ENCODE measurements around the gene S100A10.
A peak's percentile ranks its signal among the peaks of the same experiment; 100 is the strongest.

The S100A10 gene

GRCh38 chr1:151993734-151994496 is at the start of gene S100A10:
Gene S100A10 (minus strand): TSS chr1:151993859. CDS start chr1:151986230, 7,629 bp downstream.
- Histone ChIP-seq H3K27ac (peak within 1 kb of the TSS; percentile 77 to 100 (median 99)), H3K4me3 (peak within 1 kb of the TSS; percentile 52 to 90 (median 79))

DNA sequence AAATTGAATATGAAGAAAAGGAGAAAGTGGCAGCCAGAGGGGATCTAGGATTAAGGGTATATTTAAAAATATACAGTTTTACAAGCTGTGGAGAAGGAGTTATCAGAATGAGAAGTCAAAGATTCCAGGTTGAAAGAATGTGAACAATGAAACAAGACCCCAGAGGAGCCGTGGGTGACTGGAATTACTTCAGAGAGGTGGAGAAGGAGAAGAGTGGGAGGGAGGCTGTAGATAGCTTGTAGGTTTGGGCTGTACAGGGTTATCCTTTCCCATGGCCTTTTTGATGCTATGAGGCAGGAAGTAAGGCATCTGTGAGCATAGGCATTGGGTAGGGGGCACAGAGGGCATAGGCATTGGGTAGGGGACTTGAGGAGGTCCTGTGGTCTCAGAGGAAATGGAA is 48.4 kb upstream of the S100A10 start:
- Histone ChIP-seq H3K4me3 (no peak overlapping the region), H3K27ac (no peak overlapping the region)

- no peak overlapping the region for H3K27ac ChIP-seq
- no peak overlapping the region for H3K4me3 ChIP-seq
Measured at GRCh38 chr1:152039886-152040285, 46.2 kb upstream of the S100A10 start.

- Histone ChIP-seq H3K4me3 (no peak overlapping the region), H3K27ac (no peak overlapping the region)
Measured at GRCh38 chr1:152039461-152039860, 45.8 kb upstream of the S100A10 start.

DNA sequence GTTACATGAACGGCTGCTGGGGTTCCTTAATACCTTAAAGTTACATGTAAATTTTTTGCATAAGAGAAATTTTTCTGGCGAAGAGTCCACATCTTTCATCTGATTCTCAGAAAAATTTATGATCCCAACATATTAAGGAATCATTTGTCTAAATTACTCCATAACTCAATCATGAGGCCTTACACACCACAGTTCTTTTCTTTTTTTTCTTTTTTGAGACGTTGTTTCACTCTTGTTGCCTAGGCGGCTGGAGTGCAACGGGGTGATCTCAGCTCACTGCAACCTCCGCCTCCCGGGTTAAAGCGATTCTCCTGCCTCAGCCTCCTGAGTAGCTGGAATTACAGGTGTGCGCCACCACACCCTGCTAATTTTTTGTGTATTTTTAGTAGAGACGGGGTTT is 45.2 kb upstream of the S100A10 start:
- H3K27ac ChIP-seq = peak overlapping the region in 6 of 21 experiments; percentile 48 to 99 (median 96)
- no peak overlapping the region for H3K4me3 ChIP-seq

DNA sequence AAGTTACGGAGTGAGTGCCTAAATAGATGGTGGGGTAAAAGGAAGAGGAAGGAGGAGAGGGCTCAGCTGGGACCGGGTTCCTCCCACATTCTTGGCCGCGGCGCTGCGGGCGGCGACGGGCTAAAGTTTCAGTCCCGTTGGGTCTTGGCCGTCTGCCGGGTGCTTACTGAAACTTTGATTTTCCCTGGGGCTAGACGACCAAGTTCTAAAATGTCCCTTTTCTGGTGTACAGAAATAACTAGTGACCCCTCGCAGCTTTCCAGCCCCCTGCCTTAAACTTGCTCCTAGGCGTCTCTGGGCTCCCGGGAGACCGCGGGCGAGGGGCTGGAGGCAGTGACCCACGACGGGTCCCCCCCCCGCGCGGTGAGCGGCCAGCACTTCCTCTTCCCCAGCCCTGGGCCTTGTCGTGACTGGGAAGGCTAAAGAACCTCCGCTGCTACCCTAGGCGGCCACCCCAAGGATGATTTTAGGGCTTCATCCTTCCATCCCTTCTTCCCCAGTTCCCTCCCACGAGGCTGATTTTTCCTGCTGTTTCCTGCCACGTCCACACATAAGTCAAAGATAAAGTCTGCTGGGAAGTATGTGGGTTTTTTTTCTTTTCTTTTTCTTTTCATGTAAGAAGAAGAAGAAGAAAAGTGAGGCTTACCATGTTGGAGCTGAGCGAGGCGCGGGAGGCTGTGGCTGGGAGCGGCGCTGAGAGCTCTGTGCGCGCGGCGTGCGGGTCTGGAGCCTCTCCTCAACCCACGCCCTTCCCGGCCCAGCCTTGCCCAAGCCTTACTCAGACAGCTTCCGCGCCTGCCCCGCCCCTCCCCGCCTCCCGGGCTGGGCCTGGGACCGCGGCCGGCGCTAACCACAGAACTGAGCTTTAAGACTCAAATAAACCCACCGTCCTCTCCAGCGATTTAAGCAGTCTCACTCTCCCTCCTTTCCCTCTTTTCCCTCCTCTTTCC is 42.9 kb upstream of the S100A10 start, which contains the start of gene S100A11:
Gene S100A11, minus strand, starts transcription at position 738 of the 950 bp plus-strand sequence. Its CDS starts 89 bp downstream, at position 649.
- Histone ChIP-seq H3K27ac (peak within 1 kb of the TSS; percentile 85 to 100 (median 98)), H3K4me3 (peak within 1 kb of the TSS; percentile 60 to 81 (median 66))

- peak overlapping the region; percentile 60 to 81 (median 66) for H3K4me3 ChIP-seq
- H3K27ac ChIP-seq = peak overlapping the region; percentile 85 to 100 (median 98)
Measured at GRCh38 chr1:152035539-152036266, 42.0 kb upstream of the S100A10 start.

DNA sequence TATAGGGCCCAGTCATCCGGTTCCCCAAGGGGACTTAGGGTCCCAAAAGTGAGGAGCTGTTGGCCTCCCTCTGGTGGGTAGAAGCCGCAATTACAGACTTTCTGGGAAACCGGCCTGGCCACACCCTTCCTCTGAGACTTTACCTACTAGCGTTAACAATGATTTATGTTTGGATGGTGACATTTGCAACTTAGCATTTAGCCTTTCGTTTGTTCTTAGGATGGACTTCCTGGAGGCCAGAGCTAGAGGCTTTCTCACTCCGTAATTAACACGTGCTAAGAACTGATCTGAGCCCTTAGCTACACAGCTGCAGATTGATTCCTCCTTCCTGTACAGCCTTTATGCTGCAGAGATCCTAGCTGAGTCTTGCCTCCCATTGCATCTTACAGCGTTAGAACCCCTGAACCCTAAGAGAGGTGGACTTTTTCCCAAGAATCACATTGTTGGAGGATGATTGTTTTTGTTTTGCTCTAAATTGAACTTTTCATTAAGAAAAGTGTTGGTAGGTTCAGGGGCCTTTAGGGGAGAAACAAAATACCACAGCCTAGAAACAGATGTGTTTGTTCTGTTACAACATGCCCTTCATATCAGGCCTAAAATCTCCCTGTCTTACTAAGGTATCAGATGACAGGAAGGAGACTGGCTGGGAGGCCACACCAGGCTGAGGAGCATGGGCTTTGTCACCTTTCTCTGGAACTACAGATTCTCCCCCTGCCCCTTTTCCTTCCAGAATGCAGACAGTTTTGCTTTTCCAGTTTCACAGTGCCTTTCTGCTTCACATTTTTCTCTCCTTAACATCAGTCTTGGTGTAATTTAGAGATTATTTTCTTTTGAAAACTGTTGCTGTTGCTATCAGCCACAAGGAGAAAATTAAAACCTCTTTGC is 41.2 kb upstream of the S100A10 start:
- H3K27ac ChIP-seq = peak overlapping the region; percentile 66 to 100 (median 98)
- H3K4me3 ChIP-seq = peak overlapping the region; percentile 60 to 81 (median 66)

GRCh38 chr1:152034324-152034653 is 40.6 kb upstream of the S100A10 start:
- H3K27ac ChIP-seq = peak overlapping the region in 20 of 21 experiments; percentile 85 to 100 (median 98)
- peak overlapping the region; percentile 60 to 81 (median 66) for H3K4me3 ChIP-seq

GRCh38 chr1:152029929-152030211 is 36.2 kb upstream of the S100A10 start:
- Histone ChIP-seq H3K27ac (peak overlapping the region in 3 of 21 experiments; percentile 3 to 50 (median 38)), H3K4me3 (no peak overlapping the region)

- Histone ChIP-seq H3K27ac (peak overlapping the region in 4 of 21 experiments; percentile 3 to 50 (median 28)), H3K4me3 (no peak overlapping the region)
Measured at GRCh38 chr1:152029144-152029928, 35.7 kb upstream of the S100A10 start.

- H3K4me3 ChIP-seq = no peak overlapping the region
Measured at GRCh38 chr1:152026895-152027294, 33.2 kb upstream of the S100A10 start.

DNA sequence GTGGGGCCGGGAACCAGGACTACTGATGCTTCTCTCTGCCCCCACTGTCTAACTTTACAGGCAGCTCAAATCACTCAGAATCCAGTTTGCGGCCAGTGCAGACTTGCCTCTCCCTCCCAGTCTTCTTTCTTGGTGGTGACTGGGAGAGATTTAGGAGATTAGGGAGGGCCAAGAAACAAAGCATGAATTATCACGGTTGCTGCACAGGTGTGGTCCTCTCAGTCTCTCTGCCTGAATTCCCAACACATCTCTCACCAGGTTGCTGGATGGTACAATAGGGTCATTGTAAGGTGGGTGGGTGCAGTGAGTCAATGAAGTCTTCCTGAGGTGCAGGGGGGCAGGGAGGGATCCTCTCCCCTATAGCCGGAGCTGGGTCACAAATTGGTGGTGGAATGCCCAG is 30.6 kb upstream of the S100A10 start:
- H3K4me3 ChIP-seq = no peak overlapping the region
- peak overlapping the region in 14 of 21 experiments; percentile 2 to 87 (median 43) for H3K27ac ChIP-seq

More at GRCh38 chr1:152026895-152027294, 33.2 kb upstream of the S100A10 start:
- H3K27ac ChIP-seq = no peak overlapping the region

DNA sequence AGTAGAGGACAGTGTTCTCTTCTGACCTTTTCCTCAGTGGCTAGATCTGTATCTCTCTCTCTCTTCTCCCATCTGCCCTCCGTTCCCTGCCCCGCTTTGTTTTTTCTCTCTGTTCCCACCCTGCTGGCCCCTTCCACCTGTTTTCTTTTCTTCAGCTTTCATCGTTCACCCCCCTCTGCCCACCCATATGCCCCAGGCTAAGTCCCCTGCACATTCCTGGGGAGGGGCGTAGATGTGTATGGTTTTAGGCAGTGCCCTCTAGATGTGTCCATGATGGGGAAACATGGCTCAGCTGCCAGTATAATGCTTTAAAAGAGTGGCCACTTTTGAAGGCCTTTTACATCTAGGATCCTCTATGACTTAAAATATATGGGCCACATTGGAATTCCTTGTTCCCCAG is 29.6 kb upstream of the S100A10 start:
- Histone ChIP-seq H3K27ac (peak overlapping the region in 17 of 21 experiments; percentile 2 to 87 (median 37)), H3K4me3 (no peak overlapping the region)

GRCh38 chr1:152022474-152022873 is 28.8 kb upstream of the S100A10 start:
- Histone ChIP-seq H3K27ac (peak overlapping the region in 2 of 21 experiments; percentile 55 to 87), H3K4me3 (no peak overlapping the region)

- peak overlapping the region in 1 of 21 experiments; percentile 30 for H3K27ac ChIP-seq
- no peak overlapping the region for H3K4me3 ChIP-seq
Measured at GRCh38 chr1:152021569-152021968, 27.9 kb upstream of the S100A10 start.

DNA sequence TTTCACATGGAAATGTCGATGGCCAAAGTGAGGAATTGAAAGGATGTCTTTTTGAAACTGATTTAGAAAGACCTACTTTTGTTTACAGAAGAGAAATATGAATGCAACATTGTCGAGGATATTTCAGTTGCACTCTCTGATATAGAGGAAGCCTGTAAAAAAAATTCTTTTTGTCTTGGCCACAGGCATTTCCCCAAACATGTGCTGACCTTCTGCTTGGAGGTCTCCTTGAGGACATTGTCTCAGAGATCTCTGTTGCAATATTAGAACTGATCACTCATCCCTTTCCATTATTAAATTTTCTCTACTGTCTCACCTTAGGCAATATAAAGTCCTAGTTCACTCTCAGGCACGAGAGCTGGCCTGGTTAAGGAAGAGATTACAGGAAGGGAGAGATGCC is 27.2 kb upstream of the S100A10 start:
- Histone ChIP-seq H3K4me3 (no peak overlapping the region), H3K27ac (peak overlapping the region in 1 of 21 experiments; percentile 30)

DNA sequence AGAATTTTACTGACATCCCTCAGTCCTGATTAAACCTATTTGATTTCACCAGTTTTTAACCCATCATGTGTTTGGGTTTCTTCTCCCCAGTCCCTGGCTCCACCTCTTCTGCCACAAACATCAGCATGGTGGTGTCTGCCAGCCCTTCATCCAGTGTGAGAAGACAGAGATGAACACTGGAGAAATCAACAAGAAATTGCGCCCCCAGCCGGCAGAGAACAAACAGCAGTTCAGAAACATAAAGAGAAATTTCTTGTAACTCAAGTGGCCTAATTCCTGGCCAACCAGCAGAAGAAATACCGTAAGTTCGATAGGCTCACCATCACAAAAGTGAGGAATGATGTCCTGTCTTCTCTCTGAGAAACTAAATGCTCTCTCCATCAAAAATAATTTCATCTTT is 24.9 kb upstream of the S100A10 start:
- no peak overlapping the region for H3K27ac ChIP-seq
- H3K4me3 ChIP-seq = no peak overlapping the region
